GM23248 (cell line): ENCODE results near the gene OR6N2. TPM values are rescaled to one million over a fixed set of nuclear protein-coding genes. Genes with fewer than 3 reads are reported as not detected.

ENCODE experiments used
- DNase-seq: peaks from one replicate; pipeline ENCODE4 v3.0.0-alpha.2; 2015
- H2AFZ ChIP-seq: fragments of 200-600 bp; sonication (generic); 2 replicates; pipeline ENCODE4 v1.6.1; 2016; ENCODE audit warnings: antibody characterized with exemption
- H3F3A ChIP-seq: fragments of 200-600 bp; sonication (generic); 2 replicates; pipeline ENCODE4 v1.6.1; 2016; ENCODE audit warnings: mild to moderate bottlenecking, antibody characterized with exemption, mixed run types; ENCODE audit not compliant: insufficient read depth
- H3K27ac ChIP-seq: fragments of 200-600 bp; sonication (generic); 2 replicates; pipeline ENCODE4 v1.5.1; 2016; ENCODE audit warnings: mild to moderate bottlenecking
- H3K27me3 ChIP-seq: fragments of 200-600 bp; sonication (generic); replicated peaks from 2 replicates; pipeline ENCODE4 v1.6.1; 2016; ENCODE audit warnings: mild to moderate bottlenecking; ENCODE audit not compliant: insufficient read depth
- H3K36me3 ChIP-seq: fragments of 200-600 bp; sonication (generic); 2 replicates; pipeline ENCODE4 v1.6.1; 2016; ENCODE audit warnings: low read depth, mild to moderate bottlenecking
- H3K4me1 ChIP-seq: fragments of 200-600 bp; sonication (generic); 2 replicates; pipeline ENCODE4 v1.6.1; 2016; ENCODE audit warnings: mild to moderate bottlenecking; ENCODE audit not compliant: insufficient read depth
- H3K4me2 ChIP-seq: fragments of 200-600 bp; sonication (generic); one replicate; pipeline ENCODE4 v1.6.1; 2016; ENCODE audit warnings: mild to moderate bottlenecking; ENCODE audit not compliant: unreplicated experiment
- H3K4me3 ChIP-seq: fragments of 200-600 bp; sonication (generic); 2 replicates; pipeline ENCODE4 v1.5.1; 2016; ENCODE audit warnings: mild to moderate bottlenecking
- H3K79me2 ChIP-seq: fragments of 200-600 bp; sonication (generic); 2 replicates; pipeline ENCODE4 v1.6.1; 2016; ENCODE audit warnings: mild to moderate bottlenecking; ENCODE audit not compliant: insufficient read depth
- H3K9ac ChIP-seq: fragments of 200-600 bp; sonication (generic); 2 replicates; pipeline ENCODE4 v1.6.1; 2016; ENCODE audit warnings: mild to moderate bottlenecking
- H3K9me2 ChIP-seq: fragments of 200-600 bp; sonication (generic); 2 replicates; pipeline ENCODE4 v1.6.1; 2016; ENCODE audit warnings: mixed run types, mild to moderate bottlenecking, moderate library complexity; ENCODE audit not compliant: insufficient read depth
- H3K9me3 ChIP-seq: fragments of 200-600 bp; sonication (generic); one replicate; pipeline ENCODE4 v1.6.1; 2017; ENCODE audit warnings: low read depth
- H4K20me1 ChIP-seq: fragments of 200-600 bp; sonication (generic); 2 replicates; pipeline ENCODE4 v1.6.0; 2016; ENCODE audit not compliant: insufficient read depth
- EZH2 ChIP-seq: fragments of 200-600 bp; sonication (generic); IDR thresholded peaks from 2 replicates; pipeline ENCODE4 v1.6.1; 2018; ENCODE audit warnings: antibody characterized with exemption, mild to moderate bottlenecking; ENCODE audit not compliant: insufficient read depth, poor library complexity, severe bottlenecking
- EZH2phosphoT487 ChIP-seq: fragments of 200-600 bp; sonication (generic); IDR thresholded peaks from 2 replicates; pipeline ENCODE4 v1.6.1; 2018; ENCODE audit warnings: antibody characterized with exemption, moderate library complexity, mild to moderate bottlenecking, low read depth; ENCODE audit not compliant: insufficient read depth
- WGBS, 2 experiments: methylation state at CpG; one replicate each; pipeline ENCODE4 v1.1.6; 2015 to 2017; ENCODE audit warnings: low lambda C conversion rate in 2 of 2, low coverage in 1 of 2; ENCODE audit errors: missing lambda C conversion rate in 2 of 2; 5-methylcytosine and 5-hydroxymethylcytosine counted together
- in situ Hi-C: fragments of 300-500 bp; cut with MboI; formaldehyde crosslinking; loops from 2 replicates; pipeline ENCODE4 v1.15.0; 2020
- polyA plus RNA-seq: library from polyadenylated mRNA; unstranded; fragments of >200 nt; fragmentation: Nextera tagmentation; extraction: Ambion mirVana; gene quantifications from 2 replicates; pipeline ENCODE4 v1.2.1, GENCODE V29; 2016
- total RNA-seq: library from RNA; depleted of rRNA; stranded (reverse); fragments of >200 nt; shearing (Covaris generic); gene quantifications from 2 replicates; pipeline ENCODE4 v1.2.3, GENCODE V29; 2014

The OR6N2 gene
- total and polyA plus RNA-seq, 2 experiments from 2014 or later = not detected

DNA sequence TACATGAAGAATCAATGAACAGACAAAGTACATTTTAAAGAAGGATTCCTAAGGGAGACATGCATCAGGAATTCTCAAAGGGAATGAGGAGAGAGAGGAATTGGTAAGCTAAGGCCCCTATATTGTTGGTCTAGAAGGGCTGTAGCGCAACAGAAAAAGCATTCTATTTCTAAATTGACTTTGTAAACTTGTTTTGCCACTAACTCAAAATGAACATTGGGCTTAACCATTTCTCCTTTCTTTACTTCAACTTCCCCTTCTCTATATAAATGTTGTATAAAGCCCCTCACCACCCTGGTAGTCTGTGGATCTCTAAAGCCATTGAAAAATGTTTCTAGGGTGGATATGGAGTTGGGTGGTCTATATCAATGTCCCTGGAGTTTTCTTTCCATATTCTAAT is 20.4 kb upstream of the OR6N2 start:
- in situ Hi-C loops = no loop called here
- H3K4me3 ChIP-seq = no peak overlapping the region
- 45 to 48% methylated on average over 1 of the region's 1 CpG for WGBS, 2 experiments

DNA sequence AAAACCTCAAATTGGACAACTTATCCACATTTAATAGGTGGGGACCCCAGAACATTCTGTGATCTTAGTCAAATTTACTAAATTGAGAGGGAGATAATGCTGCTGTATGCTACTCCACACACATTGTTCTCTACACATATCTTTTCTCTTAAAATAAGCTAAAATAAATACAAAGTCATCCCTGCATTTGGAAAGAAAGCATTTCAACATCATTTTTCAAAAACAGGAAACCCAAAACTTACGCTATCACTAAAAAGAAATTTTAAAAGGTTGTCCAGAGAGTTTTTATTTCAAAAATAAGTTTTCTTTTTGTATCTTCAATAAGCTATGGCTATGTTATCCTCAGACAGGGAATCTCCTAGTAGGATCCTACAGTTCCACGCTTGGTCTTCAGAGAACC is 19.5 kb upstream of the OR6N2 start:
- Histone ChIP-seq H2AFZ (no peak overlapping the region), H3K27ac (no peak overlapping the region), H3K9me3 (no peaks in the 10 kb centered on the region), H3K27me3 (no peaks in the 10 kb centered on the region), H3K4me1 (no peaks in the 10 kb centered on the region), H3K36me3 (no peaks in the 10 kb centered on the region), H3K9me2 (no peaks in the 10 kb centered on the region), H3K9ac (no peak overlapping the region), H4K20me1 (no peaks in the 10 kb centered on the region), H3K4me3 (no peak overlapping the region), H3K79me2 (no peaks in the 10 kb centered on the region), H3F3A (no peaks in the 10 kb centered on the region), H3K4me2 (no peak overlapping the region)
- TF ChIP-seq EZH2 = no peak
- TF ChIP-seq EZH2phosphoT487 = no peak
- WGBS, 2 experiments = 21 to 33% methylated on average over 2 of the region's 2 CpGs
- in situ Hi-C loops = no loop called here
- no peak for DNase-seq

More for the DNA sequence above, 20.4 kb upstream of the OR6N2 start:
- H3K9me3 ChIP-seq = no peaks in the 10 kb centered on the region
- H3K27me3 ChIP-seq = no peaks in the 10 kb centered on the region
- no peak for TF ChIP-seq EZH2phosphoT487
- TF ChIP-seq EZH2 = no peak
- no peak overlapping the region for H3K9ac ChIP-seq
- H2AFZ ChIP-seq = no peak overlapping the region
- H3K4me2 ChIP-seq = no peak overlapping the region
- H3K79me2 ChIP-seq = no peaks in the 10 kb centered on the region
- H3K9me2 ChIP-seq = no peaks in the 10 kb centered on the region
- DNase-seq = no peak
- H4K20me1 ChIP-seq = no peaks in the 10 kb centered on the region
- H3K4me1 ChIP-seq = no peaks in the 10 kb centered on the region
- no peak overlapping the region for H3K27ac ChIP-seq
- H3F3A ChIP-seq = no peaks in the 10 kb centered on the region
- H3K36me3 ChIP-seq = no peaks in the 10 kb centered on the region

DNA sequence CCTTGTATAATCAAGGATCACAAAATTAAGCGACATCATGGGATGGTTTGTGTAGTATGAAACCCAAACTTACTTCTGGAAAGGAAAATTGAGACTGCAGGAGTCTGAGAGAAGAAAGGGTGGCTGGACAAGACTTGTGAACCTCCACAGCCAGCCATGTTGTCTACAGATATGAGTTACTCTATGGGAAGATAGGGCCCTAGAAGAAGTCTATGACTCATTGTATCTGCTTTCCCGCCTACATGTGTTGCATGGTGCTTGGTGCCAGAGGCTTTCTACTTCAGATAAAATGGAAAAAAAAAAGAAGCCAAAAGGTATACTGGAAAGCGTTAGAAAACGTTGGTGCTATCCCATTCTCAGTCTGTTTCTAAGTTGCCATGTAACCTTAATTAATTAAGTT is 18.7 kb upstream of the OR6N2 start:
- no peaks in the 10 kb centered on the region for H3K9me2 ChIP-seq
- no peak for DNase-seq
- H3K9me3 ChIP-seq = no peaks in the 10 kb centered on the region
- WGBS, 2 experiments = 24 to 28% methylated on average over 4 of the region's 4 CpGs
- H3K79me2 ChIP-seq = no peaks in the 10 kb centered on the region
- H3K27ac ChIP-seq = no peak overlapping the region
- no peak overlapping the region for H3K9ac ChIP-seq
- H3K4me2 ChIP-seq = no peak overlapping the region
- H3K27me3 ChIP-seq = no peaks in the 10 kb centered on the region
- no peak overlapping the region for H2AFZ ChIP-seq
- H4K20me1 ChIP-seq = no peaks in the 10 kb centered on the region
- H3K36me3 ChIP-seq = no peaks in the 10 kb centered on the region
- TF ChIP-seq EZH2 (no peak), EZH2phosphoT487 (no peak)
- no peaks in the 10 kb centered on the region for H3K4me1 ChIP-seq
- H3K4me3 ChIP-seq = no peak overlapping the region
- in situ Hi-C loops = no loop called here
- H3F3A ChIP-seq = no peaks in the 10 kb centered on the region

DNA sequence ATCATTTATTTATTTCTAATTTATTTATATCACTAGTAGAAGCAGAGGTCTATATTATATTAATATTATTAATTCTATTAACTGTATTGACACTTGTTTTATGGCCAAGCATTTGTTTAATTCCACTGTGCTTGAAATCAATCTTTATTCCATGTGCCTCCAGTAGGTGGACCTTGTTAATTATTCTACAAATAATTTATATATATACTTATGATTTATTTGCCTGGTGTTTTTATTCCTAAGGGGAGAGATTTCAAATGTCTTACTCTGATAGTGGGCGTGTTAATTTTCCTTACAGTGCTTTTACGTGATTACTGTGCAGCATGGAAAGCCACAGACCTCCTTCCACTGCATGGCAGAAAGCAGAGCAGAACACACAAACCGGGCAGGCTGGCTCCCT is 17.5 kb upstream of the OR6N2 start:
- Histone ChIP-seq H3K4me3 (no peak overlapping the region), H3K4me2 (no peak overlapping the region), H3F3A (no peaks in the 10 kb centered on the region), H3K79me2 (no peaks in the 10 kb centered on the region), H3K4me1 (no peaks in the 10 kb centered on the region), H4K20me1 (no peaks in the 10 kb centered on the region), H3K27ac (no peak overlapping the region), H3K27me3 (no peaks in the 10 kb centered on the region), H3K9ac (no peak overlapping the region), H3K9me2 (no peaks in the 10 kb centered on the region), H3K36me3 (no peaks in the 10 kb centered on the region), H3K9me3 (no peaks in the 10 kb centered on the region), H2AFZ (no peak overlapping the region)
- WGBS, 2 experiments = 11 to 18% methylated on average over 3 of the region's 3 CpGs
- no peak for TF ChIP-seq EZH2
- TF ChIP-seq EZH2phosphoT487 = no peak
- DNase-seq = peak; percentile 10
- in situ Hi-C loops = no loop called here

DNA sequence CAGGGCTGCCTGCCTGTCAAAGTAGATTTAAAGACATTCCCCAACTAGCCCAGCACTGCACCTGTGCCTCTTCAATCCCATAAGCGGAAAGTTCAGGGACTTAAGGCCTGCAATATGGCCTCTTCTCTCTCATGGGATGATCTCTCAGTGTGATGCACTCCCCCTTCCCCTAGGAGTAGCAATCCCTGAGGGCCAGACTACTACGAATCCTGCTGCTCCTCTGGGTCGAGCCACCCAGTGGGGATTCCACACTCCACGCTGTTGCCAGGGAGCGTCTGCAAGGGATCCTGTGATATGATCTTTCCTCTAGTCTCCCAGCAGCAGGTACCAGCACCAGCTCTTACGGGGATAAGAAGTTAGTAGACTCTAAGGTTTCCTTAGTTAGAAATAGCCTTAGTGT is 13.2 kb upstream of the OR6N2 start:
- no peaks in the 10 kb centered on the region for H3K9me2 ChIP-seq
- WGBS, 2 experiments = 20% methylated on average over 6 of the region's 6 CpGs
- no peak overlapping the region for H2AFZ ChIP-seq
- in situ Hi-C loops = no loop called here
- H4K20me1 ChIP-seq = no peaks in the 10 kb centered on the region
- H3K4me3 ChIP-seq = no peak overlapping the region
- H3K9me3 ChIP-seq = no peaks in the 10 kb centered on the region
- H3K79me2 ChIP-seq = no peaks in the 10 kb centered on the region
- H3K36me3 ChIP-seq = no peaks in the 10 kb centered on the region
- H3F3A ChIP-seq = no peaks in the 10 kb centered on the region
- no peak for DNase-seq
- H3K27me3 ChIP-seq = no peaks in the 10 kb centered on the region
- H3K27ac ChIP-seq = no peak overlapping the region
- H3K4me1 ChIP-seq = no peaks in the 10 kb centered on the region
- TF ChIP-seq EZH2phosphoT487 = no peak
- TF ChIP-seq EZH2 = no peak
- H3K4me2 ChIP-seq = no peak overlapping the region
- no peak overlapping the region for H3K9ac ChIP-seq
